GM19468 (cell line): ENCODE results near the gene YWHAQ.
"Not testable (repeated sequence)": the region's sequence is repeated elsewhere in the genome, so short reads cannot be mapped to it uniquely, and the experiment has no call there.

Source experiments
- ATAC-seq: cut with Tn5 transposase; IDR thresholded peaks from one replicate; pipeline ENCODE4 v1.9.1; 2021; ENCODE audit warnings: mild to moderate bottlenecking, moderate library complexity, moderate number of reproducible peaks; ENCODE audit not compliant: unreplicated experiment; ENCODE audit errors: extremely low read depth

The YWHAQ gene

DNA sequence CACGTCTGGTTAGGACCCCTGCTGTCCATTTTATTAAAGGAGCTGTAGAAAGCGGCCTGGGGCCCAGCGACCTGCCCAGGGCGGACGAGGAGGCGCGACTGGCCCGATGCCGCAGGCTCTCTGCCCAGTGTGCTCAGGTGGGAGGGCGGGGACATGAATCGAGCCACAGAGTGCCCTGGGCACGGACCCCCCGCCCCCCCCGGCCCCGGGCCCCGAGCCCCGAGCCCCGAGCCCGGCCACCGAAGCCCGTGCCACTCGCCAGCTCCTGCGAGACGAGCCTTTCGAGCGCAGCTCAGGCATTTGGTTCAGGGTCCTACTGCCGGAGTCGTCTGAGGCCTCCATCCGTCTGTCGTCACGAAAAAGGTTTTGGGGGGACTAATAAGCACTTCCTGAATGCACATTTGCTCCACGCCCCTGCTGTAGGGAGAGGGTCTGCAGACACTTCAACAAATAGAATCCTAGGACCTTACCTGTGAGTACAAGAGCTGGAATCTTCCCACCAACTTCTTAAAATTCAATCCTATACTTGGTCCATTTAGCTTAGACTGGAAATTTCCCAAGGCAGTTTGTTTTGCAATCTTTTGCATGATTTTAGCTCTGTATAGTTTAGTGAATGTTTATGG is 74.6 kb downstream of the YWHAQ start:
- ATAC-seq: no peak

- peak; percentile 83 for ATAC-seq
Observed at GRCh38 chr2:9555297-9556120, 75.3 kb downstream of the YWHAQ start, which contains the start of gene ADAM17. ADAM17 (minus strand) TSS chr2:9555830; CDS start chr2:9555605, 225 bp downstream.

GRCh38 chr2:9554921-9555296 is 75.9 kb downstream of the YWHAQ start:
- ATAC-seq: no peak

GRCh38 chr2:9552219-9553178 is 78.3 kb downstream of the YWHAQ start:
- no peak for ATAC-seq

DNA sequence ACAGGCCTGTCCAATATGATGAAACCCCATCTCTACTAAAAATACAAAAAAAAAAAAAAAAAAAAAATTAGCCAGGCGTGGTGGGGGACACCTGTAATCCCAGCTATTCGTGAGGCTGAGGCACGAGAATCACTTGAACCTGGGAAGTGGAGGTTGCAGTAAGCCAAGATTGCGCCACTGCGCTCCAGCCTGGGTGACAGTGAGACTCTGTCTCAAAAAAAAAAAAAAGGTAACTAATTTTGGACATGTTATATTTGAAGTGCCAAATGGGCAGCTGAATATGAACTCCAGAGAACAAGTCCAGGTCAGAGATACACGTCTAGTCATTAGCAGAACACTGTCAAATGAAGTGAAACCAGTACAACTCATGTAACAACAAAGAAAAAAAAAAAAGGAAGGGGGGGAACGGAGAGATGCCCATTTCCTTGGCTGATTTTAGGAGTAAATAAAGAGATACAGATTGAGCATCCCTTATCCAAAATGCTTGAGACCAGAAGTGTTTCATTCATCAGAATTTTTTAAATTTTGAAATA is 79.9 kb downstream of the YWHAQ start:
- not testable (repeated sequence) for ATAC-seq

DNA sequence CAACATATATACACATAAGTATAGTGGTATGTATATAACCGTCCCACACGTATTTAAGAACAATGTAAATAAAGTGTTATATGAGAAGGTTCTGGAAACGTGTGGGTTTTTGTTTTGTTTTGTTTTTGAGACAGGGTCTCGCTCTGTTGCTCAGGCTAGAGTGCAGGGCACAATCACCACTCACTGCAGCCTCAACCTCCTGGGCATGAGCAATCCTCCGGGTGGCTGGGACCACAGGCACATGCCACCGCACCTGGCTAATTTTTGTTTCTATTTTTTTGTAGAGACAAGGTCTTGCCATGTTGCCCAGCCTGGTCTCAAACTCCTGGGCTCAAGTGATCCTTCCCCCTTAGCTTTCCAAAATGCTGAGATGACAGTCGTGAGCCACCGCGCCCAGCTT is 81.4 kb downstream of the YWHAQ start:
- peak; percentile 18 for ATAC-seq

GRCh38 chr2:9548506-9548905 is 82.3 kb downstream of the YWHAQ start:
- no peak for ATAC-seq

- no peak for ATAC-seq
Observed at GRCh38 chr2:9547262-9547991, 83.4 kb downstream of the YWHAQ start.

DNA sequence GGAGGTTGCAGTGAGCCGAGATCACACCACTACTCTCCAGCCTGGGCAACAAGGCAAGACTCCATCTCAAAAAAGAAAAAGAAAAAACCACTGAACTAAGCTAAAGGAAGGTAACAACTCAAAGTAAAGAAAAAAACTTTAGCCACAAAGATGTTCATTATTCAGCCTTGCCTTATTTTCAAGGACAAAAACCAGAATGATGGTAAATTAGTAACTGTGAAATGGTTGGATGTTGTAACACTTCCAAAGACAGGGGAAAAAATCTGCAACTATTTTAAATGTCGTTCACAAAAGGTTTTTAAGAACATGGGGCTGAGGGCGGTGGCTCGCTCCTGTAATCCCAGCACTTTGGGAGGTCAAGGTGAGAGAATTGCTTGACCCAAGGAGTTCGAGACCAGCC is 85.3 kb downstream of the YWHAQ start:
- ATAC-seq: no peak

DNA sequence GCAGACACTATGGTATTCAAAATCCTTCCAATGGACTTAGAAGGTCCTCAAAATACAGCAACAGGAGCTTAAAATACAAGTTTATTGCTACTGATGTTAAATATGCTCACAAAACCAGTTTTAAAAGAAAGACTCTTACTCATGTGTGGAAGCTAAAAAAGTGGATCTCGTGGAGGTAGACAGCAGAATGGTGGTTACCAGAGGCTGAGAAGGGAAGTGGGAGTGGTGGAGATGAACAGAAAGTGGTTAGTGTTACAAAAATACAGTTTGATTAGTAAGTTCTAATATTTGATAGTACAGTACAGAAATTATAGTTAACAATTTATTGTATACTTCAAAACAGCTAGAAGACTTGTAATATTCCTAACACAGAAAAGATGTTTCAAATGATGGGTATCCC is 87.2 kb downstream of the YWHAQ start:
- ATAC-seq: no peak

- ATAC-seq: no peak
Observed at GRCh38 chr2:9539531-9539930, 91.3 kb downstream of the YWHAQ start.

GRCh38 chr2:9538000-9538507 is 92.7 kb downstream of the YWHAQ start:
- ATAC-seq: no peak

- ATAC-seq: no peak
Observed at GRCh38 chr2:9536504-9536903, 94.3 kb downstream of the YWHAQ start.

GRCh38 chr2:9535177-9535576 is 95.6 kb downstream of the YWHAQ start:
- peak; percentile 27 for ATAC-seq
